TTC549 (cell line): ENCODE measurements around the gene PITPNB.

ENCODE experiments used
- FAIRE-seq: peaks from 2 replicates; lab custom pipeline; 2012; peaks lifted over from hg19 to GRCh38; lab: Jason Lieb, UNC

The PITPNB gene

DNA sequence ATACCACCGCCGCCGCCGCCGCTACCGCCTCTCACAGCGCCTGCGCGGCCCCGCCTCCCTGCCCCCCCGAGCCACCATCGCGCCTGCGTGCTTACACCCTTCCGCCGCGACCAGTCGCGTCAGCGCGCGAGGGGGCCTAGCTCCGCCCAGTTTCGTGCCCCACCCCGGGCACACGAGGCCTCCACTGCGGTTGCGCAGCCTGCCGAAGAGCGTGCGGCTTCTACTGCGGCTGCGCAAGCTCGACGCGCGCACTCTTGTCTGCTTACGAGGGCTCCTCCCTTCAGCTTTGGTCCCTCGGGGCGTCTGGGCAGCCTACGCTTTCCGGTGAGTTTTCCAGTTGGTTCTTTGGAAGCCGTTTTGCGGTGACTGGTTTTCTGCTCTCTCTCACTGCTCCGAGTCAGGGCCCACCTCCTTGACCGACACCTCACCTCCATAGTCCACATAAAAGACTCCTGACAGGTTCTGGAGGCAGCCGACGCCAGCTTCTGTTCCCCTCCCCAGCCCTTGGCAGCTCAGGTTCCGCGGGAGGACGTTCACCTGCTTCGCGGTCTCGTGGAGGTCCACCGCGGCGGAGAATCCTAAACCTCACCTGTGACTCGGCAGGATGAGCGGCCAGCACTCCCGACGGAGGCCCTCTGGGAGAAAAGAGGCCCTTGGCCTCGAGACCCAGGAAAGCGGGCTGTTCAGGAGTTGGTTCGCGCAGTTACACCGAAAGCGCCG is at the start of gene PITPNB:
PITPNB (minus strand) TSS at position 35 of the 720 bp plus-strand sequence. CDS start 65 bp downstream, outside the sequence.
- FAIRE-seq = no peak

DNA sequence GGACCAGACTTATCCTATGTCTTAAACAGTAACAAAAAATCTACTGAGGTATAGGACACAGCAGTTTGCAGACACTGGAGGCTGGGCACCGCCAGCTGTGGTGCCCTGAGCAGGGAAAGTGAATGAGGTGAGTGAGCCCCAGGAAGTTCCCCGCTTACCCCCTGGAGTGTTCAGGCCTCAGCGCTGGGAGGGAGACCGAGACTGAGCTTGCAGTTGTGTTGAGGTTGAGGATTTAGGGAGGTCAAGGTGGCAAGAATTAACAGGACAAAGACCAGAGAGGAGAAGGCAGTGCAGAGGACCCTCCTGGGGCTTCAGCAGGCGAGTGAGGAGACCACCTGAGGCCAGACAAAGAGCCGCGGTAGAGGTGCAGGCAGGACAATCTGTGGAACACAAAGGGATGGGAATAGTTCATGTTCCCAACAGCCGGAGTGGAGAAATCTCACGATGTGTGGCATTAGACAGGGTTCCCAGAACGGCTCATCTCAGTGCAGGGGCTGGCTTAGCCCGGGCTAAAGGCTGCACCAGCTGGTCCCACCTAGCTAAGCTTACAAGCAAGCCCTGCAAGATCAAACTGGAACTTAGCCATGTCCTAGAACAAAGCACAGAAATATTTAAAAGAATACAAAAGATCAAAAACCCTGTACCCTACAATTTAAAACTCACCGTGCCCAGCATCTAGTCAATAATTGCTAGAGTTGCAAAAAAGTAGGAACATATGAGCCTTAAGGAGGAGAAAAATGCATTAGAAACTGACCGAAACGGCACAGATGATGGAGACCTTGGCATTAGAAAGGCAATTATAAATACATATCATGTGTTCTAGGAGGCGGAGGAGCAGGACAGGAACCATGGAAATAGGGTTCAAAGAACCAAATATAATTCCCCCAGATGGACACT is 47.4 kb upstream of the PITPNB start:
- FAIRE-seq = no peak

DNA sequence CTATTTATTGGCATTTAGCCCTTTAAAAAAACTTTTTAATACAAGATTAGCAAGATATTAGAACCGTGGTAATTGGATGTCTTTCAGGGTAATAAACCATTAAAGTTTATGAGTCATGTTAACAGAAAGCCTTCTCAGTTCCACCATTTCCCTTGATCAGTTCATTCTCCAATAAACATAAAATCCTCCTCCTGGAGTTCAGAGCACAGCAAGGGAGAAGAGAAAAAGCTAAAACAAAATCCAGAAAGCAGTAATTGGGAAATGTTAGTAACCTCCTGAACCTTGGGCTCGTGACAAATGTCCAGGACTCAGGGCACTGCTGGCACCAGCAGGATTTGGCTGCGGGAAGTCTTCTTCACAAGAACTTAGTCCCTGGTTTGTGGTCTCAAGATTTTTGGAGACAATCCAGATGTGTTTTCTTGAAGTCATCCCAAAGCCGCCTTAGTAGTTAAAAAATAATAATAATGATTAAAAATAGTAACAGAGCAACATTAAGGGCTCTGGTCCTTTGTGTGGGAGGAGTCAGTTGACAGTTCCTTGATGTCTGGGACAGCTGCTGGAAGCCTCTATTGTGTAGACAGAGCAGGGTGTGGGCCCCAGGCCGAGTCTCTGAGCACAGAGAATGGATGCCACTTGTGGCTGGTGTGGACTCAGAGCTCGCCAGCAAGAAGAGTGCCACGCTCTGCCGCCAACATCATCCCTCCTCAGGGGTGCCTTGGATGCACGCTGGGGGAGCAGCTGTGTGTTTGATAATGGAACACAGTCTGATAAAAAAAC is 43.4 kb upstream of the PITPNB start:
- no peak for FAIRE-seq

DNA sequence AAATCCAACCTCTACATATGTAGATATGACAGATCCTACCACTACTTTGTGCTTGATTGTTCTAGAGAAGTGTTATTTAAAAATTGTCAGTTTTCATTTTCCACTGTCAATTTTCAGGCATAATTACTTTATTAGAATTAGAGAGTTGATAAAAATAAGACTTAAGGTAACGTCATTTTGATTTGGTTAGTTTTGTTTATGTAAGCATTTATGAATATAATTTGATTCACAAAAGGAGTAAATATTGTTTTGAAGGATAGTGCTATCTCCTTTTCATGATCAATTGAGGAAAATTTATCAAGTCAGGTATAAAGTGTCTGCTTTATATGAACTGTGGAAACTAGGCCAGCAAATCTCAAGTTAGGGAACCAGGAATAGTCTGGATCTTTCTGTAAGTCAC is 42.6 kb upstream of the PITPNB start:
- no peak for FAIRE-seq

DNA sequence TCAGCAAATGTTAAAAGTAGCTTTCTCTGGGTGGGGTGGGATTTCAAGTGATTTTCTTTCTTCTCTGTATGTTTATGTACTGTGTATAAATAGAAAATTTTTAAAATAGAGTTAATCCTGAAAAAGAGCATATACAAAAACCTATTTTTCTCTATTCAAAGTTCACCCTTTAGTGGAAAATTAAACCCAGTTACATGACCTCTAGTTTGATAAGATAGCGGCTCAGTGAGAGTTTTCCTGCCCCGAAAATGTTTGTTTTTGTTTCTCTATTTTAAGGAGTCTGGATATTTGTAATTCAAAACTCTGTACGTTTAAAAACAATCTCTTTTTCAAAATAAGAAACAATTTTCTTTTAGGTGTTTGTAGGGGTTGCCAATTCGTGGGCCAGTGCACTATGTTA is 42.1 kb upstream of the PITPNB start:
- FAIRE-seq = no peak

DNA sequence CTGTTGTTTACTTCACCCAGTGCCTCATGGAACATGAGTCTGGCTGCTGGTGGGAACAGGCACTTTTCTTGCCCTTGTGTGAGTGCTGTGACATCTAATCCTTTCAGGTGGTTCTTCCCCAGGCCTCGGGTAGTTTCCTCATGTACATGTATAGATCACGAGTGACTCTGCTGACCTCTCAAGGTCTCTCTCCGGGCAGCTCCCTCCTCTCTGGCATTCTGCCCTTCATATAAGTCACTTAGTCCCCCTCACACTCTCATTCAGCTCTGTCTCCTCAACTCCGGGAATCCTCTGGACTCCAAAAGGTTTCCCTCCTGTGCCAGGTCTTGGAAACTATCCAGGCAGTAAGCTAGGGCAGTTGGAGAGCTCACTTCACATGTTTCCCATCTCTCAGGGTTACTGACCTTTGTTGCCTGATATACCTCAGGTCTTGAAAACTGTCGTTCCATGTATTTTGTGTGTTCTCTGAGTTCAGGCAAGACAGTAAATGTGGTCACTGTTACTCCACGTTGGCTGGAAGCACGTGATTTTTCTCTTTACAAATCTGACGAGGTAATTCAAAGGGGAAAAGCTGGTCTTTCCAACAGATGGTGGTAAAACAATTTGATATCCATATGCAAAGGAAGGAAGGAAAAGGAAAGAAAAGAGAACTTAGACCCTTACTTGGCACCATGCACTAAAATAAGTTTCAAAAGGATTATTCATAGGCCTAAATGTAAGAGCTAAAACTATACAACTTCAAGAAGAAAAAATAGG is 40.5 kb upstream of the PITPNB start:
- no peak for FAIRE-seq

DNA sequence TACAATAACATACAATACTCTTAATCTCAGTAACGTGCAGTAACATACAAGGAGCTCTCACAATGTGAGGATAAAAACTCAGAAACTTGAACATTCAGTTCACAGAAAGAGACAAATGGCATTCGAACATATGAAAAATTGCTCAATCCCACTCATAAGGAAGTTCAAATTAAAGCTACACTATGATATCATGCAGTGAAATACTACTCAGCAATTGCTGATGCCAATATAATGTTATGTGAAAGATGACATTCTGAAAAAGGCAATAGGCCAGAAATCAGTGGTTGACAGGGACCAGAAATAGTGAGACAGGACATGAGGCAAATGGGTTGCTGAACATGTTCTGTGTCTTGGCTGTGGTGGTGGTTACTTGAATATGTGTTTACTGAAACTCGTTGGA is 33.7 kb upstream of the PITPNB start:
- FAIRE-seq = no peak

DNA sequence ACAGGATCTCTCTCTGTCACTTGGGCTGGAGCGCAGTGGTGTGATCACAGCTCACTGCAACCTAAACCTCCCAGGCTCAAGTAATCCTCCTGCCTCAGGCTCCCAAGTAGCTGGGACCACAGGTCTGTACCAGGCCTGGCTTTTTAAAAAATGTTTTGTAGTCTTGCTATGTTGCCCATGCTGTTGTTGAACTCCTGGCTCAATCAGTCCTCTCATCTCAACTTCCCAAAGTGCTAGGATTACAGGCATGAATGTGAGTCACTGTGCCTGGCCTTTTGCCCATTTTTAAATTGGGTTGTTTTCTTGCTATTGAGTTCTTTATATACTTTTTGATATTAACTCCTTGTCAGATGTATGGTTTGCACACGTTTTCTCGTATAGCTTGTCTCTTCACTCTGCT is 33.0 kb upstream of the PITPNB start:
- no peak for FAIRE-seq

DNA sequence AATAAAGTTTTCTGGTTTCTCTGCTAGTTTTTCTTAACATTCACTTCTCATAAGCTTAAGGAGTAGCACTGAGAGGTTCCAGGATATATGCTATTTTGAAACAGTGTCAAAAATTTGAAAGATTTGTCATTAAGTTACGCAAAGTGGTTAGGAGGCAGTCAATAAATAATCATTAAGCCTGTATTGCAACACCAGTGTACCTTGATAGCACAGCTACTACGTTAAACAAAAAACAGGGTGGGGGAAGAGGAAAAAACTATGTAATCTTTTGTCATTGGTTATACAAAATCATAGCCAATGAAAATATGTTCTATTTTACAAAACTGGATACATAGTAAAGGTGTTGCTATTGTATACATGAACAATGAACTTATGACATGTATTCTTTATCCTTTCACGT is 30.4 kb upstream of the PITPNB start:
- FAIRE-seq = no peak

DNA sequence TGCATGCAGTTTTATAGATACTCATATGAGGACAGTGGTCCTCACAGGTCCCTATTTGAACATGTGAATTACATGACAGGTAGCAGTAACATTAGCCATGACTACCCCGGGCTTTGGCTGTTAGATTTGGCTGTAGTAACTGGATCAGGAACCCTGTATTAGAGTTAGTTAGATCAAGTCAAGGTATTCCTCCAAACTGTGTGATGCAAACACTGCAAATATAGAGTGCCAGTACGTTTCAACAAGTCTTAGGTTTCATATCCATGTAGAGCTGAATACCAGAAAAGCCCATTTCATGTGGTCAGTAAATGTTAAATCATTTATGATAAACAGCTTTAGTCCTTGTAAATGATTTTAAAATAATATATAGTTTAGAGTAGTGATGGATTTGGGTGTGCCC is 29.5 kb upstream of the PITPNB start:
- no peak for FAIRE-seq

DNA sequence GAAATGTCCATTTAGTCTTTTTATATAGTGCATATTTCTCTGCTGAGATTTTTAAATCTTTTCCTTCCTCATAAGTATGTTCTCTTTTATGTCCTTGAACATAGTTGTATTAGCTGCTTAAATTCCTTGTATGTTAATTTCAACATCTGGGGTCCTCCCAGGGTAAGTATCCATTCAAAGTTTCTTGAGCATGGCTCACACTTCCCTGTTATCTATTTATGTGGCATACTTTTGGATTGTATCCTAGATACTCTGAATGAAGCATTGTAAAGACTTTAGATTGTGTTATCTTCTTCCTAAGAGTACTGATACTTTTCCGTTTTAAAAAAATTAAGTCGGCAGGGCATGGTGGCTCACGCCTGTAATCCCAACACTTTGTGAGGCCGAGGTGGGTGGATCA is 28.4 kb upstream of the PITPNB start:
- no peak for FAIRE-seq

DNA sequence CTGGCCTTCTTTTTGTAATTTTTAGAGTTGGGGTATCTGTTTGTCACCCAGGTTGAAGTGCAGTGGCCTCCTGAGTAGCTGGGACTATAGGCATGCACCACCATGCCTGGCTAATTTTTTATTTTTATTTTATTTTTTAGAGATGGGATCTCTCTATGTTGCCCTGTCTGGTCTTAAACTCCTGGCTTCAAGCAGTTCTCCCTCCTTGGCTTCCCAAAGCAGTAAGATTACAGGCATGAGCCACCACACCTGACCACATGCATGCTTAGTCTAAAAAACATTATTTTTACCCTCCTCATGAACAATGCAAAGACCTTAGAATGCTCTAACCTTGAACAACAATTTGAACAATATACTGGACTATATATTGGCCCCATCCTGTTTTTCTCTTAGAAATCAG is 22.1 kb upstream of the PITPNB start:
- no peak for FAIRE-seq

DNA sequence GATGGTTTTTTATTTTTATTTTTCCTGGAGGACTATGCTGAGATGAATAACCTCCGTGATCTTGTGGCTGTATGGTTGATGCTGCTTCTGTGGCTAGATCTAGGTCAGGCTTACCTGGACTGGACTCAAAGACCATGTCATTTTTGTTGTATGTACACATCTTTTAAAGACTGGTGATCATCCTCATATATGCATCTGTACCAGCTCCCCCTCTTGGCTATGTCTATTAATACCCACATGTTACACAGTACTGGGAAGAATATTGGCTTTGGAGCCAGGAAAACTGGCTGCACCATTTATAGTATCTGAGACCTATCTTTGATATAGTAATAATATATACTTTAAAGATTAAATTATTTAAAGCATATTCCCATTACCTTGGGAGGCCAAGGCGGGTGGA is 18.4 kb upstream of the PITPNB start:
- FAIRE-seq = no peak

DNA sequence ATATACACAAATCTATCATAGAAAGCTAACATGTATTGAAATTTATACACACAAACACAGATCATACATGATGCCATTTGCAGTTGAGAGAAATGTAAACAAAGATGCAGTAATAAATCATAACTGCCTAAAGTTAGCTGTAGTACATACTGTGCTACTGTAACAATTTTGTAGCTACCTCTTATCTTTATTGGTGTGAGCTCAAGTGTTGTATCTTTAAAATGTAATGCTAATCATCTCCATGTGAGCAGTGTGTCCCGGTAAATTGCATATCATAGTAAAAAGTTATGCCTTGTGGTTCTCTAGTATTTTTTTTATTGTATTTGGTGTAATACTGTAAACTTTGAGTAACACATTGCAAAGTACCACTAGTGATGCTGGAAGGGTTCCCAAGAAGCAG is 16.8 kb upstream of the PITPNB start:
- no peak for FAIRE-seq

DNA sequence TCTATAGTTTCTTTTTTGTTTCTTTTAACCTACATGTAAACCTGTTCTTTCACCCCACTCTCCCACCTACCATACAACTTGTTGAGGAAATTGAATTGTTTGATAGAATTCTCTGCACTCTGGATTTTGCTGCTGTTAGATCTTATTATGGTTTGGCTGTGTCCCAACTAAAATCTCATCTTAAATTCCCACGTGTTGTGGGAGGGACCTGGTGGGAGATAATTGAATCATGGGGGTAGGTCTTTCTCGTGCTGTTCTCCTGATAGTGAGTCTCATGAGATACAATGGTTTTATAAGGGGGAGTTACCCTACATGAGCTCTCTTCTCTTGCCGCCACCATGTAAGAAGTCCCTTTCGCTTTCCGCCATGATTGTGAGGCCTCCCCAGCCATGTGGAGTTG is 15.0 kb upstream of the PITPNB start:
- FAIRE-seq = no peak

DNA sequence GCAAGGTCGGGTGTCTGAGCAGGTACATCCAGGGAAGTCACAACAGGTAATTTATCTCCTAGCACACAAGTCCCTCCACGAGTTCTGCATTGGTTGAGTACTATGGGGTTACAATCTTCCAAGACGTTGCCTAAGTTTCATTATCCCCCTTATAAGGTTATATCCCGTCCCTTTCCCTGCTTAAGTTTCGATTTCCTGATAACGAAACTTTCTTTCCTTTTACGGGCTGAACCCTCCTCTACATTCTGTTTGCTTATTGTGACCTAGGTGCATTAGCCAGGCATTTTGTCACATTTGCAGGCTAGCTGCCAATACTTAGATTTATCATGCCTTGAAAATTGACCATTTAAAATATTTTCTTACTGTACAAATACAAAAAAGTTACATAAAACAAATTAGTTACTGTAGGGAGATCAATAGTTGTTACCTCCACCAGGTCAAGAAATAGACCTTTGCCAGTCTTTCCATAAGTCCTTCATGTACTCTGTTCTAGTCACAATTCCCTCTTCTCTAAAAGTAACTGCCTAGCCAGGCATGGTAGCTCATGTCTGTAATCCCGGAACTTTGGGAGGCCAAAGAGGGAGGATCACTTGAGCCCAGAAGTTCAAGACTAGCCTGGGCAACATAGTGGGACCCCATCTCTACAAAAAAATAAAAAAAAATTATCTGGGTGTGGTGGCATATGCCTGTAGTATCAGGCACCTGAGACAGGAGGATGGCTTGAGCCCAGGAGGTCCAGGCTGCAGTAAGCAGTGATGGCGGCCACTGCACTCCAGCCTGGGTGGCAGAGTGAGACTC is 14.3 kb upstream of the PITPNB start:
- no peak for FAIRE-seq

DNA sequence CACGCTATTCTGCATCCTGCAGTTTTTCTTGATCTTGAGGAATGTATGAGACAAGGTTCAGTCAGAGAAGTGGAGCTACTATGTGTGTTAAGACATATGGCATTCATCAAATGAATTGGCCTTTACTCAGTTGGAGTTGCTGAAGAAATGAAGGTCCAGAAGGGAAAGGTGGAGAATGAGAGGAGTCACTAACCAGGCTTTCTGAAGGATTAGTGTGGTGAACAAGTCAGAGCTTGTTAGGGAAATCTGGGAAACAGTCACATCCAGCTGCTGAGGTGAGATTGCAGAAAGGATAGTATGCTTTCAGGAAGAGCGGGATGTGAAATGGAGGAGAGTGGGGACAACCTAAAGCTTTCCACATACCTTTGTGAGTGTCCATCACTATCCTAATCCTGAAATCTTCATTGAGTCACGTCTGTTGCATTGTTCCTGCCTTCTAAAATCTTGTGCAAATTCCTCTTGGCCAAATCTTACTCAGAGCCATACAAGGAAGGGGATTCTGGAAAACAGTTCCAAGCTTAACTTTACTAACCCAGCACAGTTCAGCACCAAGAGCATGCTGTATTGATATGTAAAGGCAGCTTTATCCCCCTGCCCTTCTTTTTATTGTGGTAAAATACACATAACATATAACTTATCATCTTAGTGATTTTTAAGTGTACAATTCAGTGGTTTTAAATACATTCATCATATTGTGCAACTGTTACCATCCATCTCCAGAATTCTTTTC is 11.4 kb upstream of the PITPNB start:
- no peak for FAIRE-seq

DNA sequence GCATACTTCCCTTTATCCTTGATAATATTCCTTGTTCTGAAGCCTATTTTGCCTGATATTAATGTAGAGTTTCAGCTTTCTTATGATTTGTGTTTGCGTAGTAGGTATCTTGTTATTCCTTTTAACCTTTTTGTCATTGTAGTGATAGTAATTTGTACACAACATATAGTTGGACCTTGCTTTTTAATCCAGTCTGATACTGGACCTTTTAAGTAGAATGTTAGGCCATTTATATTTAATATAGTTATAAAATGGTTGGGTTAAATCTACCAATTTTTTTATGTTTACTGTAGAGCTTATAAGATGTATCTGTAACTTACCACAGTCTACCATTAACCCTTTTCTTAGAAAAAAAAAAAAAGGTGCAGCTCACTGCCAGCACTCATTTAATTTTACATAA is 8.6 kb upstream of the PITPNB start:
- no peak for FAIRE-seq

DNA sequence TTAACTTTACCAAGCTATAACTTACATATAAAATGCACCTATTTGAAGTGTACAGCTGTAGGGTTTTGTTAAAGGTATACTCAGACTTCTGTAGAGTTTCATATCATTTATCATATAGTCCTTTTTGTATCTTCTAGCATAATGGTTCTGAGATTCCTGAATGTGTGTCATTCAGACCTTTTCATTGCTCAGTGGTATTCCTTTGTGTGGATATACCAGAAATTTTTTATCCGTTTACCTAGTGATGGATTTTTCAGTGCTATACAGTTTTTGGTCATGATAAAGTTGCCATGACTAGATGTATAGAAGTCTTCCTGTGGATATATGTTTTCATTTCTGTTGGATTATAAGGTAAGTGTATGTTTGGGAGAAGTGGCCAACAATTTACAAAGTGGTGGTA is 6.3 kb upstream of the PITPNB start:
- FAIRE-seq = no peak

DNA sequence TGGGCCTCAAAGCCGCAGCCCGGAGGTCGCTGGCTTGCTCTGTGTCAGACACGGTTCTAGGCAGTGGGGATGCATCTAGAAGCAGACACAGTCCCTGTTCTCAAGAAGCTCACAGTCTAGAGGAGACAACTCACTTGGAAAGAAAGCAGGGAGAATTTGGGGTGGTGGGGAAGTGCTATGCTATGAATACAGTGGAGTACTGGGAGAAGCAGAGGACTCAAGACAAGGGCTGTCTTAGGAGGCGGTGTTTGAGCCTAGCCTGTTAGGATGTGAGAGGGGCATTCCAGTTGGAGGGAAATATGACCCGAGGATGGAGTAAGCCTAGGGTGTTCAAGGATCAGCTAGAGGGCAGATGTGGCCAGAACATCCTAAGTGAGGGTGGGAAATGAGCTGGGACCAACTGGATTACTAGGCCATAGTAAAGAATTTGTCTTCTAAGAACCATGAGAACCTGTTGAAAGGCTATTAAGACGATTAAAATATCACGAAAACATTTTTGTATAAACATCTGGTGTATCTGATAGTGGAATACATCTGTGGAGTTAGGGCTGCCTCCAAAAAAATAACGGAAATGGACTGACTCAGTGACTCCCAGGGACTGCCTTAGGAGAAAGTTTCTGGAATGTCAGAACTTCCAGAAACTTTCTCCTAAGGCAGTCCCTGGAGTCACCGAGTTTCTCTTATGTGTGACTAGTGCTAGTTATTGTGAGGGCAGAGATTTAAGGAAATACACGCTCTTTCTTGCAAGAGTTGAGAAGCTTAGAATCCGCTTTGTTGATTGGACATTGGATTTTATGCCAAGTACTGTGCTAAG is 1.1 kb upstream of the PITPNB start:
- no peak for FAIRE-seq
